CD4-positive, CD25-positive, alpha-beta regulatory T cell (primary cell): ENCODE measurements around the gene ZBTB40. TPM values are rescaled to one million over a fixed set of nuclear protein-coding genes. Genes with fewer than 3 reads are reported as not detected.

Source experiments
- ATAC-seq, 2 donors: fragments of 150-1000 bp; cut with Tn5 transposase; one replicate each; pipeline ENCODE4 v1.10.0; 2021; ENCODE audit warnings: low read depth in 2 of 2, moderate number of reproducible peaks in 2 of 2, moderate library complexity in 1 of 2
- DNase-seq, 3 donors: peaks; one replicate each; pipeline versions ENCODE4 v3.0.0 to v3.0.0-alpha.2; 2012 to 2022; ENCODE audit warnings: mixed read lengths in 1 of 3
- H3K27ac ChIP-seq: one replicate; pipeline ENCODE4 v1.7.0; 2013; ENCODE audit warnings: mild to moderate bottlenecking, low read length; ENCODE audit not compliant: insufficient read depth, poor library complexity, severe bottlenecking
- H3K27me3 ChIP-seq: one replicate; pipeline ENCODE4 v1.7.0; 2013; ENCODE audit warnings: low read length; ENCODE audit not compliant: control insufficient read depth, insufficient read depth
- H3K36me3 ChIP-seq: one replicate; pipeline ENCODE4 v1.7.0; 2013; ENCODE audit warnings: mild to moderate bottlenecking, low read length, moderate library complexity; ENCODE audit not compliant: control insufficient read depth, insufficient read depth
- H3K4me1 ChIP-seq: 2 replicates; pipeline ENCODE4 v1.7.0; 2013; ENCODE audit warnings: mild to moderate bottlenecking, low read length; ENCODE audit not compliant: insufficient read depth, control insufficient read depth, poor library complexity, severe bottlenecking
- H3K4me3 ChIP-seq: one replicate; pipeline ENCODE4 v1.7.0; 2013; ENCODE audit warnings: low read depth, mild to moderate bottlenecking, low read length, moderate library complexity
- H3K9me3 ChIP-seq, 2 experiments: 1 replicate in 1 of 2; 2 replicates in 1 of 2; pipeline ENCODE4 v1.7.0; 2013; ENCODE audit warnings: low read length in 2 of 2, mild to moderate bottlenecking in 1 of 2, moderate library complexity in 1 of 2; ENCODE audit not compliant: control insufficient read depth in 2 of 2
- H3K27ac Mint-ChIP-seq, 3 donors: one replicate each; pipeline ENCODE4 v1.8.0; 2020 to 2022; ENCODE audit warnings: mild to moderate bottlenecking in 3 of 3, mixed read lengths in 3 of 3, moderate library complexity in 2 of 3
- H3K27me3 Mint-ChIP-seq: one replicate; pipeline ENCODE4 v1.8.0; 2022; ENCODE audit warnings: mild to moderate bottlenecking, mixed read lengths
- H3K36me3 Mint-ChIP-seq: one replicate; pipeline ENCODE4 v1.8.0; 2020; ENCODE audit warnings: mixed read lengths
- H3K4me1 Mint-ChIP-seq, 4 donors: one replicate each; pipeline ENCODE4 v1.8.0; 2020 to 2022; ENCODE audit warnings: mixed read lengths in 4 of 4, mild to moderate bottlenecking in 1 of 4
- H3K4me3 Mint-ChIP-seq, 4 donors: one replicate each; pipeline ENCODE4 v1.8.0; 2020 to 2022; ENCODE audit warnings: mild to moderate bottlenecking in 4 of 4, mixed read lengths in 4 of 4, moderate library complexity in 3 of 4
- H3K9me3 Mint-ChIP-seq, 7 donors: one replicate each; pipeline ENCODE4 v1.8.0; 2020 to 2022; ENCODE audit warnings: mixed read lengths in 7 of 7, mild to moderate bottlenecking in 3 of 7, moderate library complexity in 2 of 7
- polyA plus RNA-seq, 4 donors: library from polyadenylated mRNA; unstranded; fragments of 300-500 nt; fragmentation: Illumina TruSeq; gene quantifications; one replicate each; pipeline ENCODE4 v1.2.3, GENCODE V29; 2021
- total RNA-seq: library from RNA; stranded (reverse); gene quantifications from one replicate; pipeline ENCODE4 v1.2.3, GENCODE V29; 2022

ZBTB40 gene
- total and polyA plus RNA-seq, 5 donors from 2014 or later, result 2.9 to 45.4 (median 3.8) TPM

DNA sequence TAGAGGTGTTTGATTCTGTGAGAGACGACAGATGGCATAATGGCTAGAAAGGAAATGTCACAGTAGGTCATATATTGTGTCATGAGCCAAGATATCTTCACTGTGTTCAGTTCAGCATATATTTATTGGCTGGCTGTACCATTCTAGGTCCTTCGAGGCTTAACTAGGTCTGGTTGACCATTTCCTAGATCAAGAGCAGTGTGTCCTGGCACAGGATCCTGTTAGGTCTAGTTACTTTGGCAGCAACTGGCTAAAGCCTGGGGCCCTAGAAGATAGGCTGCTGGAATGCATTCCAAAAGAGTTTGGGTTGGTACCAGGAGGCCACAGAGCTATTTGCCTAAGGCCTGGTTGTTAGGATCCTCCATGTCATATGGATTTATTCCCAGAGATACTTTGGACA is 20.9 kb downstream of the ZBTB40 start:
- H3K4me1 Mint-ChIP-seq, result peaks cover 14 to 45% (median 24%) of the 10 kb centered on the region in 4 donors
- Histone ChIP-seq H3K9me3 (no peaks in the 10 kb centered on the region), H3K4me3 (no peak overlapping the region), H3K27ac (no peak overlapping the region), H3K27me3 (no peaks in the 10 kb centered on the region), H3K36me3 (no peaks in the 10 kb centered on the region), H3K4me1 (peaks cover 3% of the 10 kb centered on the region)
- DNase-seq (no peak), ATAC-seq (no peak)
- peaks cover 0 to 1% (median 0%) of the 10 kb centered on the region in 7 donors for H3K9me3 Mint-ChIP-seq
- no peaks in the 10 kb centered on the region for H3K27me3 Mint-ChIP-seq
- H3K36me3 Mint-ChIP-seq, result peaks cover 12% of the 10 kb centered on the region
- H3K4me3 Mint-ChIP-seq, result peak overlapping the region in 1 of 4 donors; percentile 33
- H3K27ac Mint-ChIP-seq, result no peak overlapping the region

DNA sequence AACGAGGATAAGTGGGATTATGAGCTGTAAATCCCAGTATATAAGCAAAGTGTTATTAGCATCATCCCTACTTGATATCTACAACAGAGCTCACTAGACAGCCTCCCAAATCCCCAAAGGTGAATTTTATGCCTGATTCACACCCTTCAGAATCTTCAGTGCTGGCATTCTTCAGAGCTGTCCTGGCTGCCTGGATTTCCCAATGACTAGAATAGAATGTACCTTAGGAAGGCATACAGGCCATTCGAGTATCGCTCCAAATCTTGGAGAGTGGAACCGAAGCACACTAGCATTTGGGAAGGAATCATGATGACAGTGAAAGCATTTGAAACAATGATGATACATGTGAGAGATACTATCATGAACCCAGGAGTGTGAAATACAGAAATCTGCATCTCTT is 22.3 kb downstream of the ZBTB40 start:
- no peak for DNase-seq
- H3K9me3 Mint-ChIP-seq, result peaks cover 0 to 1% (median 0%) of the 10 kb centered on the region in 7 donors
- H3K4me1 ChIP-seq, result peaks cover 3% of the 10 kb centered on the region
- peaks cover 20% of the 10 kb centered on the region for H3K36me3 Mint-ChIP-seq
- no peaks in the 10 kb centered on the region for H3K27me3 Mint-ChIP-seq
- no peak overlapping the region for H3K27ac ChIP-seq
- no peak overlapping the region for H3K4me3 Mint-ChIP-seq
- H3K36me3 ChIP-seq, result no peaks in the 10 kb centered on the region
- H3K27ac Mint-ChIP-seq, result no peak overlapping the region
- ATAC-seq, result no peak
- H3K4me3 ChIP-seq, result no peak overlapping the region
- peaks cover 12 to 44% (median 27%) of the 10 kb centered on the region in 4 donors for H3K4me1 Mint-ChIP-seq
- no peaks in the 10 kb centered on the region for H3K9me3 ChIP-seq
- H3K27me3 ChIP-seq, result no peaks in the 10 kb centered on the region

DNA sequence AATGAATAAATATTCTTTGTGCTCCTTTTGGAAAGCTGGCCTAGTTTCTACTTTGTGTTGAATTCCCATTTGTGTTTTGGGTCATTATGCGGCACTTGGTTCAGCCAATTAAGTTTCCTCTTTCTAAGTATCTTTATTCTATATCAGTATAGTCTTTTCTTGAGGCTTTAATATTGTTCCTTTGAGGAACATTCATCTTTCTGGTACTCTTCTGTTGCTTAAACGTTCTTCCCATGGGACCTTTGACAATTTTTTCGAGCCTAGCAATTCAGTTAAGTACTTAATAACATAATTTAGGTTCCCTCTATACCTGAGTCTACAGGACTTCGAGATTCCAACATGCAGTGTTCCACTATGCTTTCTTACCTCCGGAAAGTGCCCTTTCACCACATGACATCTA is 24.9 kb downstream of the ZBTB40 start:
- no peak overlapping the region for H3K4me3 ChIP-seq
- H3K4me3 Mint-ChIP-seq, result no peak overlapping the region
- H3K27ac ChIP-seq, result no peak overlapping the region
- peaks cover 5 to 44% (median 22%) of the 10 kb centered on the region in 4 donors for H3K4me1 Mint-ChIP-seq
- no peaks in the 10 kb centered on the region for H3K36me3 ChIP-seq
- H3K27me3 ChIP-seq, result no peaks in the 10 kb centered on the region
- H3K9me3 Mint-ChIP-seq, result peaks cover 0 to 4% (median 2%) of the 10 kb centered on the region in 7 donors
- peaks cover 3% of the 10 kb centered on the region for H3K4me1 ChIP-seq
- H3K9me3 ChIP-seq, result no peaks in the 10 kb centered on the region
- ATAC-seq (no peak), DNase-seq (no peak)
- no peaks in the 10 kb centered on the region for H3K27me3 Mint-ChIP-seq
- peaks cover 36% of the 10 kb centered on the region for H3K36me3 Mint-ChIP-seq
- no peak overlapping the region for H3K27ac Mint-ChIP-seq

DNA sequence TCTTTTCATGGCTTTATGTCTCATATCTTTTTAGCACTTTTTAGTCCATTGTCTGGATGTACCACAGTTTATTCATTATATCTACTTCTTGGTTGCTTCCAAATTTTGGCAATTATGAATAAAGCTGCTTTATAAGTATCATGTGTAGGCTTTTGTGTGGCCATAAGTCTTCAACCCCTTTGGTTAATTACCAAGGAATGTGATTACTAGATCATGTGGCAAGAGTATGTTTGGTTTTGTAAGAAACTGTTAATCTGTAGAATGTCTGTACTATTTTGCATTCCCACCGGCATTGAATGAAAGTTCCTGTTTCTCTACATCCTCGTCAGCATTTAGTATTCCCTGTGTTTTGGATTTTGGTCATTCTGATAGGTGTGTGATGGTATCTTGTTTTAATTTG is 31.5 kb downstream of the ZBTB40 start:
- no peak overlapping the region for H3K4me3 Mint-ChIP-seq
- H3K4me1 ChIP-seq, result no peaks in the 10 kb centered on the region
- H3K36me3 ChIP-seq, result no peaks in the 10 kb centered on the region
- no peak overlapping the region for H3K27ac ChIP-seq
- ATAC-seq (no peak), DNase-seq (no peak)
- H3K27me3 Mint-ChIP-seq, result no peaks in the 10 kb centered on the region
- peaks cover 52% of the 10 kb centered on the region for H3K36me3 Mint-ChIP-seq
- H3K4me1 Mint-ChIP-seq, result peaks cover 19 to 48% (median 30%) of the 10 kb centered on the region in 4 donors
- no peak overlapping the region for H3K4me3 ChIP-seq
- peaks cover 0 to 30% (median 5%) of the 10 kb centered on the region in 7 donors for H3K9me3 Mint-ChIP-seq
- no peaks in the 10 kb centered on the region for H3K27me3 ChIP-seq
- peaks cover 4 to 16% of the 10 kb centered on the region in 2 experiments for H3K9me3 ChIP-seq
- no peak overlapping the region for H3K27ac Mint-ChIP-seq

DNA sequence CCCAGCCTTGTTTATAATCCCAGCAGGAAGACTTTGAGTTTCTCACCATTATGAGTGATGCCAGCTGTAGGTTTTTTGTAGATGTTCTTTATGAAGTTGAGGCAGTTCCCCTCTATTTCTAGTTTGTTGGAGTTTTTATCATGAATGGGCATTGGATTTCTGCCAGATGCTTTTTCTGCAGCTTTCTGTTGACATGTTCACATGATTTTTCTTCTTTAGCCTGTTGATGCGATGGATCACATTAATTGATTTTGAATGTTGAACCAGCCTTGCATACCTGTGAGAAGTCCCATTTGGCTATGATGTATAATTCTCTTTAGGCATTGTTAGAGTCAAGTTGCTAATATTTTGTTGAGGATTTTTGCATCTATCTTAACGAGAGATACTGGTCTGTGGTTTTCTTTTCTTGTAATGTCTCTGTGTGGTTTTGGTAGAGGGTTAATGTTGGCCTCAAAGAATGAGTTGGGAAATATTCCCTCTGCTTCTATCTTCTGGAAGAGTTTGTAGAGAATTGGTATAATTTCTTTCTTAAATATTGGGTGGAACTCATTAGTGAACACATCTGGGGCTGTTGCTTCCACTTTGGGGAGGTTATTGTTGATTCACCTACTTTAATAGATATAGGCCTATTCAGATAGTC is 33.2 kb downstream of the ZBTB40 start:
- no peaks in the 10 kb centered on the region for H3K36me3 ChIP-seq
- no peaks in the 10 kb centered on the region for H3K27me3 Mint-ChIP-seq
- H3K36me3 Mint-ChIP-seq, result peaks cover 41% of the 10 kb centered on the region
- no peak overlapping the region for H3K4me3 ChIP-seq
- H3K4me1 ChIP-seq, result no peaks in the 10 kb centered on the region
- peak overlapping the region in 1 of 4 donors; percentile 36 for H3K4me3 Mint-ChIP-seq
- H3K4me1 Mint-ChIP-seq, result peaks cover 19 to 45% (median 30%) of the 10 kb centered on the region in 4 donors
- H3K27me3 ChIP-seq, result no peaks in the 10 kb centered on the region
- no peak overlapping the region for H3K27ac ChIP-seq
- peaks cover 0 to 26% (median 4%) of the 10 kb centered on the region in 7 donors for H3K9me3 Mint-ChIP-seq
- H3K9me3 ChIP-seq, result peaks cover 4 to 16% of the 10 kb centered on the region in 2 experiments
- no peak overlapping the region for H3K27ac Mint-ChIP-seq
- DNase-seq (no peak), ATAC-seq (no peak)

DNA sequence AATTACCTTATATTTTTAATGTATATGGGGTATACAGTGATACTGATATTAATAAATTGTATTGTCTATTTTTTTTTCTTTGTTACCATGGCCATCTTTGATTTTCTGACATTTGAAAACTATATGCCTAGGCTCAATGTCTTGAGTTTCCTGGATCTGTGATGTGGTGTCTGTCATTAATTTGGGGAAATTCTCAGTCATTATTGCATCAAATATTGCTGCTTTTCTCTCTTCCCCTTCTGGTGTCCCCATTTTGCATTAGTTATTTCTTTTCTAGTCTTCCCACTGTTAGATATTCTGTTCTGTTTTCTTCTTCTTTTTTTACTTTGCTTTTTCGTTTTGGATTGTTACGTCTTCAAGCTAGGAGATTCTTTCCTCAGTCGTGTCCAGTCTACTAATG is 33.8 kb downstream of the ZBTB40 start:
- no peak overlapping the region for H3K27ac Mint-ChIP-seq
- H3K4me3 ChIP-seq, result no peak overlapping the region
- H3K36me3 Mint-ChIP-seq, result peaks cover 36% of the 10 kb centered on the region
- no peak for ATAC-seq
- H3K9me3 ChIP-seq, result peaks cover 4 to 16% of the 10 kb centered on the region in 2 experiments
- H3K9me3 Mint-ChIP-seq, result peaks cover 0 to 26% (median 4%) of the 10 kb centered on the region in 7 donors
- no peak overlapping the region for H3K4me3 Mint-ChIP-seq
- no peak for DNase-seq
- no peaks in the 10 kb centered on the region for H3K4me1 ChIP-seq
- H3K27me3 ChIP-seq, result no peaks in the 10 kb centered on the region
- peaks cover 19 to 42% (median 27%) of the 10 kb centered on the region in 4 donors for H3K4me1 Mint-ChIP-seq
- H3K27me3 Mint-ChIP-seq, result no peaks in the 10 kb centered on the region
- H3K36me3 ChIP-seq, result peaks cover 4% of the 10 kb centered on the region
- no peak overlapping the region for H3K27ac ChIP-seq

DNA sequence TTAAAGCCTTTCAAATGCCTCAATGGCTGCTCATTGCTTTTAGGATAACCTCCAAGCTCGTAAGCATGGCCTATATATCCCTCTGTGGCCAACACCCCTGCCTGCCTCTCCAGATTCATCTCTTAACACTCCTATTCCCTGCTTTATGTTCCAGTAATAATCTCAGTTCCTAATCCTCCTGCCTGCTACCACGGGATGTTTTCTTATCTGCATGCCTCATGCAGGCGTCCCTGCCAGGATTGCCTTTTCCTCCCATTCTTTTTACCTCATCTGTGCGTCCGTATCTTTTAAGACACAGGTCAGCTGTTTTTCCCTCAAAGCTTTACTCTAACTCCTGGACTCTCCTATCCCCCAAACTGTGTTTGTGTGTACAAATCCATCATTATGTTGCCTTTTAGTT is 36.1 kb downstream of the ZBTB40 start:
- peaks cover 38% of the 10 kb centered on the region for H3K36me3 Mint-ChIP-seq

DNA sequence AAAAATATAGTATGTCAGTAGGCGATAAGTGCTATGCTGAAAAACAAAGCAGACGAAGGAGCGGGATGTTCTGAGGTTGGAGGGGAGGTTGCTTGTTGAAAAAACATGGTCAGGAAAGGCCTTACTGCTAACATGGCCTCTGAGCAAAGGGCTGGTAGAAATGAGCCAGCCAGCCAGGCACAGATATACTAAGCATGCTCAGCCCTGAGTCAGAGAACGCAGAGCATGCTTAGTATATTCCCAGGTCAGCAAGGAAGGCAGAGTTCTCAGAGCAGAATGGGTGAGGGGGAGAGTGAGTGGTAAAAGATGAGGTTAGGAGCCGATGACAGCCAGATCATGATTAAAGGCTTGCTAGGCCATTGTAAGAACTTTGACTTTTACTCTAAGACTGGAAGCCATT is 36.7 kb downstream of the ZBTB40 start:
- no peak for DNase-seq
- H3K27ac ChIP-seq, result no peak overlapping the region
- no peaks in the 10 kb centered on the region for H3K27me3 Mint-ChIP-seq
- peaks cover 40% of the 10 kb centered on the region for H3K36me3 Mint-ChIP-seq
- H3K4me3 ChIP-seq, result no peak overlapping the region
- H3K9me3 ChIP-seq, result peaks cover 4 to 16% of the 10 kb centered on the region in 2 experiments
- no peak overlapping the region for H3K4me3 Mint-ChIP-seq
- H3K4me1 ChIP-seq, result no peaks in the 10 kb centered on the region
- H3K27ac Mint-ChIP-seq, result no peak overlapping the region
- peaks cover 14 to 25% (median 18%) of the 10 kb centered on the region in 4 donors for H3K4me1 Mint-ChIP-seq
- no peak for ATAC-seq
- peaks cover 0 to 19% (median 2%) of the 10 kb centered on the region in 7 donors for H3K9me3 Mint-ChIP-seq
- H3K36me3 ChIP-seq, result peaks cover 28% of the 10 kb centered on the region
- H3K27me3 ChIP-seq, result no peaks in the 10 kb centered on the region

More for the DNA sequence above, 36.1 kb downstream of the ZBTB40 start:
- no peak overlapping the region for H3K27ac ChIP-seq
- H3K4me3 Mint-ChIP-seq, result no peak overlapping the region
- H3K9me3 ChIP-seq, result peaks cover 4 to 16% of the 10 kb centered on the region in 2 experiments
- no peaks in the 10 kb centered on the region for H3K27me3 ChIP-seq
- no peaks in the 10 kb centered on the region for H3K27me3 Mint-ChIP-seq
- H3K36me3 ChIP-seq, result peaks cover 23% of the 10 kb centered on the region
- no peaks in the 10 kb centered on the region for H3K4me1 ChIP-seq
- peaks cover 14 to 29% (median 20%) of the 10 kb centered on the region in 4 donors for H3K4me1 Mint-ChIP-seq
- no peak overlapping the region for H3K27ac Mint-ChIP-seq
- no peak for DNase-seq
- no peak for ATAC-seq
- peaks cover 0 to 23% (median 4%) of the 10 kb centered on the region in 7 donors for H3K9me3 Mint-ChIP-seq
- H3K4me3 ChIP-seq, result no peak overlapping the region
